GM19397 (cell line): ENCODE data around the gene CTPS2.
"Not testable (repeated sequence)": the region's sequence is repeated elsewhere in the genome, so short reads cannot be mapped to it uniquely, and the experiment has no call there.

ENCODE experiments used
- ATAC-seq: cut with Tn5 transposase; IDR thresholded peaks from one replicate; pipeline ENCODE4 v1.9.1; 2021; ENCODE audit warnings: mild to moderate bottlenecking, moderate library complexity; ENCODE audit not compliant: unreplicated experiment

CTPS2 gene

DNA sequence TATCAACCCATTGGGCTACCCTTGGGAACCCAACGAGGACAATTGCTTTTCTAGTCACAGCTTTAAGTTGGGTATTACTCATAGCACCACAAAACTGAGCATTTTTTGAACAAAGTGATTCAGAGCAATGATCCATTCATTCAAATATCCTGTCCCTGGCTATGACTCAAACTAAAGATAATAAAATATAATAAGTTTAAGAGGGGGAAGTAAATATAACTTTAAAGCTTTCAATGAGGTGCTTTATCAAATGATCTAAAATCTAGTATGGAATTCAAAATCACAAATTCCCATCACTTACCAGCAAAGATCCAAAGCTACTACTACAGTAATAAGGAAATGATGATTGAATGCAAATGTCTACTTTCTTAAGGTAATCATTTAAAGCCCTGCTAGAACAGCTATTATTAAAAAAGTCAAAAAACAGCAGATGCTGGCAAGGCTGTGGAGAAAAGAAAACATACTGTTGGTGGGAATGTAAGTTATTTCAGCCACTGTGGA, 102.3 kb downstream of the CTPS2 start:
- no peak for ATAC-seq

DNA sequence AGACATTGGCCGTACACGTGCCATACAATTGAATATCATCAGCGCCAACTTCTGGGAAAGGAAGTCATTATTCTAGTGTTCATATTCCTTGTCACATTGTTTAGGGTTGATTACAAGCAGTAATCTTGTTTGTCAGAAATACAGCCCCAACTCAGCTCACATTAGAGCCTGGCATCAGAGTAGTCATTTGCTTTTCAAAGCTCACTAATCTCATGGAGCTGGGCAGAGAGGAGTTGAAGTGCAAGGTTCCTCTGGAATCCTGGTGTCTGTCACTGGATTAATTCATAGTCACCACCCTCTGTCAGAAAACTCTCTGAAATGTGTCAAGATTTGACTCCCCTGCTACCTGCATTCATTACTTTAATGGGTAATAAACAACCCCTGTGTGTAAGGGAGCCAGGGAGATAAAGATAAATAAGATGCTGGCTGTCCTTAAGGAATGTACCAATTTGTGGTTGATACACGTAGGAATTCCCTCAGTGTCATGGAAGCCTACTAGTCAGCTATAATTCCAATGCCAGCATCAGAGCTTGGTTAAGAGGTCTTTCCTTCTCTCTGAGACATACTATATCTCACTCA, 106.2 kb downstream of the CTPS2 start:
- no peak for ATAC-seq

DNA sequence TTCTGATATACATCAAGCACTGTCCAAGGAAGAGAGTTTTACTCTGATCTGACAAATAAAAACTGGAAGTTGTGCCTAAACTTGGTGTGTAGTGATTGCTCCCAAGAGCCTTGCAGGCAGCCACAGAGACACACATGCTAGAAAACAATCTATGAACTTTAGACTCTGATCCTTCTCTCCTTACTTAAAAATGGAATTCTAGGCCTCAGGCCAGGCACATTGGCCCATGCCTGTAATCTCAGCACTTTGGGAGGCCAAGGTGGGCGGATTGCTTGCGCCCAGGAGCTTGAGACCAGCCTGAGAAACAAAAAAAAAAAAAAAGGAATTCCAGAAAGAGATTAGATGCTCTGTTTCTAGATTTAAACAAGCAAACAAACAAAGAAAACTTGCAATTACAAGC, 108.1 kb downstream of the CTPS2 start:
- no peak for ATAC-seq

DNA sequence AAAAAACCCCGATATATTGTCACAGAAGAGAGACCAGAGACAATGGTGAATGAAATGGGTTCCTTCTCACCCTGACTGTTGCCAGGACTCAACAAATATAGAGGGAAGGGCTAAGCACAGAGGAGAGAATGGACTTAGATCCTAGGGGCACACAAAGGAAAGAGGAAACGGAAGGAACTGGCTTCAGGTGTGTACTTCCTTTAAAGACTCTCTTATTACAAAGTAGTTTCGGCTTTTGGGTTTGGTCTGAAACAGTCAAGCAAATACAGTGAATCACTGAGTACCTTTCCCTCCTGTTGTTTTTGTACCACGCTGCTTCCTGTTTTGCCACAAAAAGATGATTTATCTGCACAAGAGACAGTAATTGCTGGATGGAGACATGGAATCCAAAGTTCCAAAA, 108.6 kb downstream of the CTPS2 start:
- no peak for ATAC-seq

DNA sequence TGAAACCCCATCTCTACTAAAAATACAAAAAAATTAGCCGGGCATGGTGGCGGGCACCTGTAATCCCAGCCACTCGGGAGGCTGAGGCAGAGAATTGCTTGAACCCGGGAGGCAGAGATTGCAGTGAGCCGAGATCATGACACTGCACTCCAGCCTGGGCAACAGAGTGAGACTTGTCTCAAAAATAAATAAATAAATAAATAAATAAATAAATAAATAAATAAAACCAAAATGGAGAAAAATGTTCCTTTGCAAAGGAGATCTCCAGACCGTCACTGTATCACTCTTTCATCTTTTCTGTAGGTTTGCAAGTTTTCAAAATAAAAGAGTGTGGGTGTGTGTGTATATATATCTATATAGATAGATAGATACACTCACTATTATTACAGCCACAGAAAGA, 109.2 kb downstream of the CTPS2 start:
- not testable (repeated sequence) for ATAC-seq

DNA sequence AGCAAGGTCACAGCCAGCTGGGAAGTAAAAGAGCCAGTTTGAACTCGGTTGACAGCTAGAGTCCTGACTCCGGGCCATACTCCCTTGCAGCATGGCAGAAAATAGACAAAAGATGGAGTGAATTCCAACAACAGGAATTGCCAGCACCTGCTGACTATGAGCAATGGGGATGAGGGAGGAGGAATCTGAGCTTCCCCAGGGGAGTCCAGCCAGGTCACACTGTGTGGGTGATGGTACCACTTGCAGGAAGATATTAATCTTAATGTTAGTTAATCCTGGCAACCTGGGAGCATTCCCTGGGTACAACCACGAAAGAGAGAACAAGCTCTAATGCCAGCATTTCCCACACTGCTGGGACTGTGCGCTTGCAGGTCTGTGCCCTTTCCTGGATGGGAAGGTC, 110.6 kb downstream of the CTPS2 start:
- no peak for ATAC-seq

DNA sequence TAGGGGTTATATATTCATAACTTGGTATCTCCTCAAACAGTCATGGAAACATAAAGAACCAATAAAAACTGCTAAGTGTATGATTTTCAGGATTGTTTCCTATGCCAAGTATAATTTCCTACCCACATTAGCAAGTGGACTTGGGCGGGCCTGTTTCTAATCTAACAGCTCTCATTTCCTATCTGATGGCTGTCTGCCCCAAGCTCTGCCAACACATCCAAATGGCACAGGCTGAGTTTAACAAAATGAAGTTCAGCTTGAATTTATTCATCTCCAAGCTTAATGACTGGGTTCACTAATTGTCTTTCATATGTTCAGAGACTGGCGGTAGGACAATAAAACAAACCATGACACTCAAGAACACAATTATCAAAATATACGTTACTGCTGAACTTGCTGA, 118.0 kb downstream of the CTPS2 start:
- no peak for ATAC-seq

DNA sequence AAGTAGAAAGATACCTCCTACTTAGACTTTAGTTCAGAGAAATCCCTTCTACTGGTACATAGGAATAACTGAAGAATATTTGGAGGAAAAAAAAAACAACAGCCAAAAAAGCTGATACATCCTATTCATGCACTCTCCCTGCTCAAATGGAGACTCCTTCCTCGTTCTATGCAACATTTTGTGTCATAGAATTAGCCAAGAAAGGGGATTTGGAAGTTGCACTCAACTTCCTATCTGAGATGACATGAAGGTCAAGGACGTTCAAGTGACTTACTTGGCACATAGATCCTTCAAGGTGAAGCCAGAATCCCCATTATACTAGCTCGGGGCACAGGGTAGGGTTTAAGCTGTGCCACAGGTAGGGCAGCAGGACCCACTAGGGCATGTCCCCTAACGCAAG, 118.7 kb downstream of the CTPS2 start:
- ATAC-seq = no peak

DNA sequence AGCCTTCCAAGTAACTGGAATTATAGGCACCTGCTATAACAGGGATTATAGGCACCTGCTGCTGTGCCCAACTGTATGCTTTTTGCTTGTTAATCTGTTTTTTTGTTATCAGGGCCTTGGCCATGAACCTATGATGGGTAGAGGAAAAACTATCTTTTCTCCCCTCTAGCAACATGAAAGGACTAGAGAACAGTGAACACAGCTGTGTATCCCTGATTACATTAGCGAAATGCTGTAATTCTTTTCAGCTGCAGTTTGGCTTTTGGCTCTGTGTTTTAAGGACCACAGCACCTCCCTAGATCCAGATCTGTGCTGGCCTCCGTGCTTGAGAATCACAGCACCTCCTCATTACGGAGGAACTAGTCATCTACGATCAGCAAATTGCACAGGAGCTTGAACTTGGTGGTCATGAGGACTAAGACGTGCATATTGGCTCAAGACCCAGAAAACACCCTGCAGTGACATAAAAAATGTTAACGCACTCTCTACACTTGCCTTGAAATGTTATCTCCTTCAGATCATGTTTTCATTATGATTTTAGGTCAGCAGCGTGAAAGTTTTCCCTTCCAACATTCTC, 120.2 kb downstream of the CTPS2 start:
- no peak for ATAC-seq

DNA sequence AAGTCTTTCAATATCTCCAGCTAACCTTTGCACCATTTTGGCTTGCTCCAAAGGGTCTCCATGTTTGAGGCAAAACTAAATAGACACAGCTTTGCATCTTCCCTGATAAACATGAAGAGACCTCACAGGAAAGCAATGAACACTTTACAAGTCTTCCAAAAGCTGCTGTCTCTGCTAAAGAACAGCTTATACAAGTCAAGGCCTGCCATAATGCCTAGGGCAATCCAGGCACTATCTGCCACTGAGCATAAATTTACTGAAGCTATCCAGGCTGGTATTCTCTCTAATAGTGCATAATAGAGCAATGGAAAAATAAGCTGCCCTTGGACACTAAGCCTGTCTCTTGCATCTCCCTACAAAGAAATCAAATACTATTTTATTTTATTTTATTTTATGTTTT, 122.6 kb downstream of the CTPS2 start:
- ATAC-seq = no peak

DNA sequence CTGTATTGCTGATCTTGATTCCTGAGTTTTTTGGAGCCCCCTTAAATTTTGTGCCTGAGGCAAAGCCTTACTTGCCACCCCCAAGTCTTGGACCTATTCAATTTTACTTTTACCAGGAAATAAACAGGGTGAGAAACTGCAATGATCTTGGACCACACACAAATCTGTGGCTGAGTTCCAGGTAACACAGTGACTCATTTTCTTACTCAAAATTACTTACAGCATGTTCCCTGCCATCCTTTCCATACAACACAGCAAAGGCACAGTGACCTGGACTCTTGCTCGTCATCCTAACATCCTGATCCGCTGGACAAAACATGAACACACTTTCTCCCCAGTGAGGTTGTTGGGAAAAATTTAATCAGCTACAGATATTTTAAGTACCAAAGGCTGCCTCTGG, 123.3 kb downstream of the CTPS2 start:
- ATAC-seq = no peak

DNA sequence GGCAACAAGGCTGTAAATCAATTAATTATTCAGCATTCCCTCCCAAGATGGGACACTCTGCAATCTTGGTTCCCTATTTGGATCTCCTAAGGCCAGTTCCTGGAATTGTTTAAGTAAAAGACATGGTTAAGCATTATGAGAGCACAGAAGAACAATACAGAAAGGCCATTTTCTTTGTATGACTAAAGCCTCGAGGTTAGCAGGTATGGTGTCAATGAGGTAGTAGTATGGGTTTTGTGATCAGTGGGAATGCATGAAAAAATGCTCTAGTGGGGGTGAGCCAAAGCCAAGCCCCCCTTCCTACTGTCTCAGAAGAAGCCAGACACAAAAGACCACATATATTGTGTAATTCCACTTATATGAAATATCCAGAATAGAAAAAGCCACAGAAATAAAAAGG, 124.2 kb downstream of the CTPS2 start:
- ATAC-seq = no peak

DNA sequence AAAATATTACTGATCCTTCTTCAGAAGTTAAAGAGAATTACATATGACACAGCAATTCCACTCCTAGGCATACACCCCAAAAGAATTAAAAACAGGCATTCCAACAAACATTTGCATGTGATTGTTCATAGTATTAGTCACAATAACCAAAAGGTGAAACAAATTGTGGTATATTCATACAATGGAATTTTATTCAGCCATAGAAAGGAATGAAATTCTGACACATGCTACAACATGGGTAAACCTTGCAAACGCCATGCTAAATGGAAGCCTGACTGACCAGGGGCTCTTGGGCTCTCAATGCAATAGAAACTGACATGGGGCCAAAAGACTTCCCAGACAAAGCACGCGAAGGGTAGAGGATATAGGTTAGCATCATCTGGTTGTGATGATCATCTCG, 124.6 kb downstream of the CTPS2 start:
- ATAC-seq = no peak

DNA sequence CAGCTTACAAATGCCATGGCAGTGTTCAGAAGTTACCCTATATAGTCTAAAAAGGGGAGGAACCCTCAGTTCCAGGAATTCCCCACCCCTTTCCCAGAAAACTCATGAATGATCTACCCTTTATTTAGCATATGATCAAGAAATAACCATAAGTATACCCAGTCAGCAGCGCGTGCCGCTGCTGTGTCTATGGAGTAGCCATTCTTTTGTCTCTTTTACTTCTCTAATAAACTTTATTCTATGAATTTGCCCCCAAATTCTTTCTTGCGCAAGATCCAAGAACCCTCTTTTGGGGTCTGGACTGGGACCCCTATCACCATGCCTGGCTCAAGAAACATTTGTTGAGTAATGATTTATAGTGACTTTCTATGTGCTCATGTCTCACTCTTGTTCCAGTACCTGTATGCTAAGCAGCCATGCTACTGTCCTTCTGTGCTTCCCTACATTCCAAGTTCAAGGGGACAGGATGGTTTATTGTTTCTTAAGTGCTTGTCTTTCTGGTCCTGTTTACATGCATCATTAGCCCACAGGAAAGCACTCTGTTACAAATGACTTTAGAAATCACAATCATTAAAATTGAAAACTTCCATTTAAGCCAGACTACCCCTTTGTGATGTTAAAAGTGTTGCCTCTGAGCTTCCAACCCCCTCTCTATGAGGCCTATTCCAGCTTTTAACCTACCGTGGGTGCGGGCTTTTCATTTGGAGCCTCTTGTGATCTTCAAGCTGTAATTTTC, 125.9 kb downstream of the CTPS2 start:
- no peak for ATAC-seq

DNA sequence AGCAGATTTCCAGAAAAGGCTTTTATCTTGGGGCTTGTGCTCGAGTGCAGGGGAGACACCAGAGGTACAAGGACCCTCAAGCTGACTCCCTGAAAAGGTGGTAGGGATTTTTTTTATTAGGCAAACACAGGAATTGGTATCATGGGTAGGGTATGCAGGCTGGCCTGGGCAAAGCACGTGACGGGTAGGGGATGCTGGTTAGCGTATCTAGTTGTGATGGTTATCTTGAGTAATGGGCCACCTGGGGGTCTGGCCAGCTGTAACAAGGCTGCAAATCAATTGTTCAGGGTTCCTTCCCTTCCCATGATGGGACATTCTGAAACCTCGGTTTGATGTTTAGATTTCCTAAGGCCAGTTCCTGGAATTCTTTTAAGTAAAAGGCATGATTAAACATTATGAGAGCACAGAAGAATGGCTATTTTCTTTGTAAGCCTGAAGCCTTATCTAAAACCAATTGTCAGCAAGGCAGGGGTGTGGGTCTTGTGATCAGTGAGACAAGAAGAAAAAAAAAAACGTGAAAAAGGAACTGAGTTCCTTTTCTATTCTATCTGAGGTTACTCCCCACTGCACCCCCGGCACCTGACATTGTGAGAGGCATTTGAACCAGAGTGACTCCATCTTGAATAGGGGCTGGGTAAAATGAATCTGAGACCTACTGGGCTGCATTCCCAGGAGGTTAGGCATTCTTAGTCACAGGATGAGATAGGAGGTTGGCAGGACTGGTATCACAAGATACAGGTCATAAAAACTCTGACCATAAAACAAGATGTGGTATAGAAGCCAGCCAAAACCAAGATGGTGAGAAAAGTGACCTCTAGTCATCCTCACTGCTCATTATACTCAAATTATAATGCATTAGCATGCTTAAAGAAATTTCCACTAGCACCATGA, 126.7 kb downstream of the CTPS2 start:
- no peak for ATAC-seq

DNA sequence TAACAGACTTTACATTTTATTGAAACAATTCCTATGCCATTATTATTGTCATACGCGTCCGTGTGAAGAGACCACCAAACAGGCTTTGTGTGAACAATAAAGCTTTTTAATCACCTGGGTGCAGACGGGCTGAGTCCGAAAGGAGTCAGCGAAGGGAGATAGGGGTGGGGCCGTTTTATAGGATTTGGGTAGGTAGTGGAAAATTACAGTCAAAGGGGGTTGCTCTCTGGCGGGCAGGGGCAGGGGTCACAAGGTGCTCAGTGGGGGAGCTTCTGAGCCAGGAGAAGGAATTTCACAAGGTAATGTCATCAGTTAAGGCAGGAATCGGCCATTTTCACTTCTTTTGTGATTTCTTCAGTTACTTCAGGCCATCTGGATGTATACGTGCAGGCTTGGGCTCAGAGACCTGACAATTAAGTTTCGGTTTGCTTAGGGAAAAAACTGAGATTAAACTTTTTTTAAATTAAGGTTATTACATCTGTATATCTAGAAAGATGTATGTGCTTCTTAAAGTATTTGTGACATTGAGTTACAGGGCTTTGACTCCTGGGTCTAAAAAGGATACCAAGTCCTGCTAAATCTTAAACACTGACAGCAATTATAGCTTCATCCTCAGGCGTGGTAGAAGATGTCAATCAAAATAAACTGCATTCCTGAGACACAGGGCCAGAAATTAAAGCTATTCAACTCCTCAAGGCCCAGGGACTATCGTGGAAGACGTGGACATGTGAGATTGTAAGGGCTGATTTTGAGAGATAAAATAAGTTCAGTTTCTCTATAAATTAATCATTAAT, 132.3 kb downstream of the CTPS2 start:
- ATAC-seq = not testable (repeated sequence)

DNA sequence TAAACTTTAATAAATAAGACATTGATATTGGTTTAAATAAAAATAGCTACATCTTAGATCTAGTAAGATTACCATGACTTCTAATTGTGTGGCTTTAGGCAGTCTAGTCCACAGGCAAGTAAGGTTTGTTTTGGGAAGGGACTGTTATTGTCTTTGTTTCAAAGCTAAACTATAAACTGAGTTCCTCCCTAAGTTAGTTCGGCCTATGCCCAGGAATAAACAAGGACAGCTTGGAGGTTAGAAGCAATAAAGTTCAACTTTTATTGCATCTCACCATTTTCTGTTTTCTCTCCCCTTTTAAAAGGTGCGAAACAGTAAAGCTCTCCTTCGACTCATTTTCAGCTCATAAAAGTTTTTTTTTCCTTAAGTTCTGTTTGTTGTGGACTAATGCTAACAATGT, 133.0 kb downstream of the CTPS2 start:
- ATAC-seq = no peak

DNA sequence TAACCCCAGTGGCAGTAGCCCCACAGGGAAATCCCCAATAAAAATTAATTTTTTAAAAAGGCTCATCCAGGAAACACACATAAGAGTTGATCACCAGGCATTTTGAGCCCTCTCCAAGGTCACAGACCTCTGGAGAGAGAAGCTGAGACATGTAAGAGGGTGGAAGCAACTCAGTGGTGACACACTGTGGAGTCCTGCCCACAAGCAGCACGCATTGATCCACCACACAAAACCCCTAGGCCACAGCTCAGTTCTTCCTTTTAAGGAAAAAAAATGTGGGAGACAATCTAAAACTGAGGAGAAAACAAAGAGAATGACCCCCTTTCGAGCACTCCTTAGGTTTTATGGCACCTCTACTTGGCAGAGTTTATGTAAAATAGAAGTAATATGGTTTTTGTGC, 134.3 kb downstream of the CTPS2 start:
- no peak for ATAC-seq

DNA sequence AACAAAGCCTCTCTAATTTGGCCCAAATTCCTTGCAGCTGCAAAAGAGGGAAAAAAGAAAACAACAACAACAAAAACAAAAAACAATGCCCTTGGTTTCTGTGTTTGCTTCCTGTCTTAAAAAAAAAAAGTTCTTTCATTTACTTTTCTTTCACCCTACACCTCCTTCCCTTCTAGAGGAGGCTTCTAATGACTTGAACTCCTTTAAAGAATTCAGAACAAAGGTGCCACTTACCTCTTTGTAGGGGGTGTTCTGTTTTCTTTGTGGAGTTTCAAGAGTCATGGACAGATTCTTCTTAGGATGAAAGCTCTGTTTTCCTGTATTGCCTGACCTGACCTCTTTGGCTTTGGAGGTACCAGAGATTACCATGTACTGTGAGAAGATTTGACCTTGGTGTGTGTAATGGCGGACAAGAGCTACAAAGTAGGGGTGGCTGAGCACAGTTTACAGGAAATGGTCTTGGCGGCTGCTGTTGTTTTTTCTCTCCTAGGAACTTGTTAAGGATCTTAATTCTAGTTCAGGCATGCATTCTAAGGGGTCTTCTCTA, 134.9 kb downstream of the CTPS2 start:
- ATAC-seq = no peak

DNA sequence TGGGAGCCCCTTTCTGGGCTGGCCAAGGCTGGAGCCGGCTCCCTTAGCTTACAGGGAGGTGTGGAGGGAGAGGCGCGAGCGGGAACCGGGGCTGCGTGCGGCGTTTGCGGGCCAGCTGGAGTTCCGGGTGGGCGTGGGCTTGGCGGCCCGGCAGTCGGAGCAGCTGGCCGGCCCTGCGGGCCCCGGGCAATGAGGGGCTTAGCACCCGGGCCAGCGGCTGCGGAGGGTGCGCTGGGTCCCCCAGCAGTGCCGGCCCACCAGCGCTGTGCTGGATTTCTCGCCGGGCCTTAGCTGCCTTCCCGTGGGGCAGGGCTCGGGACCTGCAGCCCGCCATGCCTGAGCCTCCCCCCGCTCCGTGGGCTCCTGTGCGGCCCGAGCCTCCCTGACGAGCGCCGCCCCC, 137.1 kb downstream of the CTPS2 start:
- not testable (repeated sequence) for ATAC-seq
